ENCODE data around the gene EVI2B.
A peak's percentile ranks its signal among the peaks of the same experiment; 100 is the strongest.
"Not testable (repeated sequence)": the region's sequence is repeated elsewhere in the genome, so short reads cannot be mapped to it uniquely, and the experiment has no call there.

EVI2B gene

DNA sequence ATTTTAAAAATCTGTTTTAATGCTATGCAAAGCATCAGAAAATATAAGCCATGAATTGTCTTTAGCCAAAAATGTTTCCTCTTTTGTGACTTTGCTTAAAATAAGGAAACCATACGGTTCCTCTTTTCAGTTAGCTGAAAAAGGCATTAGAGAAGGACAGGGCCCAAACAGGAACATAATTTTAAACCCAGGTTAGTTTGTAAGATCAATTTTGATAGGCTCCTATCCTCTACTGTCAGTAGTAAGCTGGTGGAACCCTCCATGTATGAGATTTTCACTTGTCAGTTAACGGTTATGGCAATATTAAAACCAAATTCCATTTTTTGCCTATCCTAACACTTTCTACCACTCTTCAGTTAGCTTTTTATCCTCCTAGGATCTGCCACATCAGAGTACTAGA, 4.3 kb downstream of the EVI2B start:
- DNase-seq, result peak; percentile 57

DNA sequence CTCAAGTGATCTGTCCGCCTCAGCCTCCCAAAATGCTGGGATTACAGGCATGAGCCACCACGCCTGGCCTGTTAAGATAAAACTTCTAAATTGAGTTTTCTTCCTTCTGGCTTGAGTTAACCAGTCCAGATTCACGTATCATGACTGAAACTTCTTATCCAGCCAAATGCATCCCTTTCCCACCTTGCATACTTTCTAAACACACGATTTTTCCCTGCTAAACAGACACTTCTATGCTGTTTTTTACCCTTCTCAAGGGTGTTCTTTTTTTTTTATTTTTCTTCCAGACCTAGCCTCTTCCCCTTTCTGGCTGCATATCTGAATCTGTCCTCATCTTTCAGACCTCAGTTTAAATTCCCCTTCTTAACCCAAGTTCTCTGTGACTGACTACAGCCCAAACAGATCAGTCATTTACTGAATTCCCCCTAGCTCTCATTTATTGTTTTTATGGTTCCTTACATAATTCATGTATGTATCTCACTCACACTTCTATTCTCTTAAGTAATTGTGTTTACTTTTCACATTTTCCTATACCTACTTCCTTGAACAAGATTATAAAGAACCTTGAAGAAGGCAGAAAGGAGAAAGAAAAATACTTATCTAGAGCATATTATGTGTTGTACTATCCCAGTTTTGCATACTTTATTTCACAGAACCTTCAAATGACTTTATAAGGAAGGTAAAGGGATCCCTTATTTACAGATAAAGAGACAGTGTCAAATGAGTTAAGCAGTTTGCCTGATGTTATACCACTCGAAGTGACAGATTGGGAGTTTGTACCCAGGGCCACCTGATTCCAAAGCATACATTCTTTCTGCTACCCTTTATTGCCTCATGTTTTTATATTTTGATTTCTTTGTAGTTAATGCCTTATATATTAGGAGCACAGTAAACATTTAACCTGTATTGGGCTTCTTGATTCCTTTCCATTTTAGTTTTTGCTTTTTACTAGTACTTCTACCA, 5.2 kb downstream of the EVI2B start:
- no peak for DNase-seq

DNA sequence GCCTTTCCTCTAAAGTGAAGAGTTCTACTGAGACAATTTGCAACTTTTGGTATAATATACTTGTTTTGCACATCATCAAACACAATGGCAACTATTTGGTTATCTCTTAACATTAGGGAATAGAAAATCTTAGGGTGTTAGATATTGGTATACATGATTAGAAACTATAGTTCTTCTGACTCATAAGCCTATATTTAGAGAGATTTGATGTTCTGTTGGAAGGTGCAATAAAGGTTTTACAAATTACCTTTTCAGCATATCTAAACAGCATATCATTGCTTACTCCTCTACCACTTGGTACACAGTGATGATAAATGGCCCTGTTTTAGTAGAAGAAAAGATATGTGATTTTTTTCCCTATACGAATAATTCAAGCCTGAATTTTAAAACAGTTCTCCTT, 6.2 kb downstream of the EVI2B start:
- no peak for DNase-seq

DNA sequence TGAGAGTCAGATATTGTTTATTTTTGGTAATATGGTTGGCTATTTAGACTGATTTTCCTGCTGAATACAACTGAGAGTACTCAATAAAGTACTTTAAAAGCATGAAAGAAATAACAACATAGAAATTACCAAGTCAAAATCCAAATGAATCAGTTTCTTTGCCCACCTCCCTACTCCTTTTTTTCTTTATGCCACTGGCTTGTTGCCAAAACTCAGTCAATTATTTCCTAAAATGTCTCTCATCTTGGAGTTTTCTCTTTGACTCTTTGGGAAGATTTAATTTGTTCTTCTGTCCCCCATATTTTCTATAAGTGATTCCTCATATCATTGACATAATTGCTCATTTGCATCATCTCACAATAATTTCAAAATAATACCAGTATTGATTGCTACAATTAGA, 14.2 kb downstream of the EVI2B start:
- DNase-seq, result no peak

DNA sequence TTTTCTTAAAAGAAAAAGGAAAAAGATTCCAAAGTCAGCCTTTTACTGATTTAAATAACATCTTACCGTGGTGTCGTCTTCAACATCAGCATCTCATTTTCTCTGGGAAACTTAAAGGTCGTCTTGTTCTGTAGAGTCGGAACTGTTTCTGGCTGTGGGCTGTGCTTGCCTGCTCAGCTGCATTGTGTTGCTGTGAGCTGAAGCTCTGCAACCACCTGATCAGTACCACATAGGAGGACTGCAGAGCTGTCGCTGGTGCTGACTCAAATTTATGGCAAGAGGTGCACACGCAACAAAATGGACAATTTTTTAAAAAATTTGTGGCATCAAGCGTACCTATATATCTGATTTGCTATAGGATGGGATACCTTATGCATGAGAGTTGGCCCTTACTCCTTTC, 16.8 kb downstream of the EVI2B start, which contains the start of gene OMG:
TSS of gene OMG (minus strand) at position 150 of the 400 bp plus-strand sequence. CDS start 908 bp downstream, outside the sequence.
- DNase-seq, result no peak

DNA sequence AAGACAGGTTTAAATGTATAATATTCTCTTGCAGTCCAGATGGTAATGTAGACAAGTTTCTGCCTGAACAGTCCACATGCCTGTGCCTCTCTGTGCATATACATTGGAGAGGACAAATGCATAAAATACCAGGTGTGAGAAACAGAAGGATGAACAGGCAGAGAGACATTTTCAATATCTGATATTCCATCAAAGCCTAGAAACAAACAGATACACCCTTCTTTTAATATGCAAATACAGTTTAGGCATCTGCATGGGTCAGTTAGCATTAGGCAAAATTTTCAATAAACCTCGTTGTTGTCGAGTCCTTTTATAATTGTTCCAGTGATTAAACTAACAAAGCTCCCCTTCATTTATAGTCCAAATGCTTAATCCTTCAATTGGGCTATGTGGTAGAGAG, 17.7 kb downstream of the EVI2B start:
- DNase-seq, result no peak

DNA sequence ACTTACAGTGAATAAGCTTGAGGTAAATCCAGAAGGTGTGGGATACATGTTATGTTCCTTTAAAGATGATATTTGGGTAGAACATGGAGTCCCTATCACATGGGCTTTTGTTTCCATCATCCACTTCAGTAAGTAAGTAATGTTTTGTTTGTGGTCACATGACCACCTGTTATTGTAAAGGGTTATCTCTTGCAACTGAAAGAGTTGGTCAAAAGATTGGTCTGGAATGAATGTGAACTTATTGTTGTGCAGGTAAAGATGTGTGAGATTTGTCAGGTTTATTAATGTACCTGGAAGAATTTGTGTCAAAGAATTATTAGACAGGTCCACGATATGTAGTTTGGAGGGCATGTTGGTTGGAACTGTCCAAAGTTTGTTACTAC, 18.4 kb downstream of the EVI2B start:
- DNase-seq, result no peak

DNA sequence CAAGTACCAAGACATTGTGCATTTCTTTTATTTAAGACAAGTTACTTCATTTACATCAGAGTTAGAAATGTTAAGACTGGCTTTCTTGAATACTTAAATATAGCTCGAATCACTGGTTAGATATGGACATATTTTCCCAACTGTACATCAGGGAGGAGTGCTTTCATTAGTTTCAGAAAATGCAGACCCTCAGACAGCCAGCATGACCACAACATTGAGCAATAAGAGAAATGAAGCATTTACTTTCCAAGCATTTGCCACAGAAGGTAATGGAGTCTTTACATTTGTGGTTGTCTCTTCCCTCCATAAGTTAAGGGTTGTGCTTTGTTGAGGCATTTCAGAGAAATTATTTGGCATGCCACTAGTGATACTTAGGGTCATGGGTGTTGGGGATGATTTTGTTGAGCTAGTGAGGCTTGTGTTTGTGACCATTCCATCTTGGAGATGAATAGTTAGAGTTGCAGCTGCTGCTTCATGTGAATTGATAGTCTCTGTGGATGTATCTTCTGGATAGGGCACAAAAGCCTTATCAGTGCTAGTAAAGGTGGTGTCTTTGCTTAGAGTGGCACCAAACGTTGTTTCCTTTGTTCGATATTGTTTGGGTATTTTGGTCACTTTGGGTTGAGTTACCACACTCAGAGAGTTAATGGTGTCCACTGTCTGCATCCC, 18.9 kb downstream of the EVI2B start:
- DNase-seq, result no peak

DNA sequence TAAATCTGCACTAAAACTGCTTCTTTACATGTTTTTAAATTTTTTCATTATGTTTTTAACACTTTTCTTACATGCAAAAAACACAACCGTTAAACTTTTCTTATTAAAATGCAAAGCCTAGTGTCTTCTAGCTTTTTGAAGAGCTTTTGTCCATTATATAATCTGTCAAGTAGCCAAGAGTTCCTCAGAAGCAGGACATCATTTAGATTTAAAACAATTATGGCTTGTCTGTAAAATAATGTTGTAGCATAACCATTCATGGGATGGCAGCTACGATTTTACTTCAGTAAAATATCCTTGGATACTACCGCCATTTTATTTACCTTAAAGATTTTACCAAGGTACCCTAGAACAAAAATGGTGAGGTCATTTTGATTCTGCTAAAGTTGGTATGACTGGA, 19.6 kb downstream of the EVI2B start:
- DNase-seq, result no peak

DNA sequence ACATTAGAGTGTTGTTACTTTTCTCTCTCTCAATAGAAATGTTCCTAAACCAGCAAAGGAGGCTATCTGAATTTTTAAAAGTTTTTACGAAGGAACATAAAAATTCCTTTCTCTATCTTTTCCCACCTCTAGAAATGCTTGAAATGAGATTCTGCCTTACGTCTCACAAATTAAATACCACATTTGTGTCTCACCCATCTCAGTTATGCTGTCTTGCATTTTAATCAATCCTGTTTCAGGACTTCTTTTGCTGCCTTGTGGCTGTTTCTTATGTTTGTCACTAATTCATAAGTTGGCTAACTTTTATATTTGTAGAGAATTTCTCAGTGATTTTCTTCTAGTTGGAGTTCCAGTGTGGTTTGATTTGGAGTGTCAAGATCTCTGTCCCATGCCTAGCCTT, 20.3 kb downstream of the EVI2B start:
- no peak for DNase-seq

DNA sequence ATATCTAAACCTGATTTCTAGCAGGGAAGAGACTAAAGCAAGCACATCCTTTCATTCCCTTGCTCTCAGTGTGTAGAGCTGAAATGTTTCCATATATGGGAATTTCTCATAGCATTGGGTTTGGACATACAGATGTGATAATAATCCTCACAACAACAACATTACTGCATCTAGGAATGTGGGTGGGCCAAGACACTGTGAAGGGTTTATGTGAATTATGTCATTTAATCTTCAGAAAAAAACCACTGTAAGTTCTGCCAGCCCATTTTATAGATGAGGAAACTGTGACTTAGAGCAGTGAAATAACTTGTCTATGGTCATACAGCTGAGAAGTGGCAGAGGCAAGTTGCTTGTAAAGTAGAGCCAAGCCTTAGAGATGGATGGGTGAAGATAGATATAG, 22.0 kb downstream of the EVI2B start:
- DNase-seq, result no peak

DNA sequence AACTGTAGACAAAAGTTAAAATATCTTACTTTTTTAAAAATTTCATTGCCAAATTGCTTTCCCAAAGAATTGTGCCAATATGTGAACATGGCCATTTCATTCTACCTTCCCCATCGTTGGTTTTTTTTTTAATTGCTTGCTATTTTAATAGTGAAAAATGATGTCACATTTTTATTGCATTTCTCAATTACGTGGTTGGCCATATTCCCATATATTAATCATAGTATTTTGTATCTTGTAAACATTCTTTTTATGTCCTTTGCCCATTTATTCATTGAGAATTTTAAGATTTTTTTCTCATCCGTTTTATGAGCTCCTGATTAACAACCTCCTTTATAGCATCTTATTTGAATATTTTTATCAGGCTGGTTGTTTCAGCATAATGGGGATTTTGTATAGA, 24.1 kb downstream of the EVI2B start:
- no peak for DNase-seq

DNA sequence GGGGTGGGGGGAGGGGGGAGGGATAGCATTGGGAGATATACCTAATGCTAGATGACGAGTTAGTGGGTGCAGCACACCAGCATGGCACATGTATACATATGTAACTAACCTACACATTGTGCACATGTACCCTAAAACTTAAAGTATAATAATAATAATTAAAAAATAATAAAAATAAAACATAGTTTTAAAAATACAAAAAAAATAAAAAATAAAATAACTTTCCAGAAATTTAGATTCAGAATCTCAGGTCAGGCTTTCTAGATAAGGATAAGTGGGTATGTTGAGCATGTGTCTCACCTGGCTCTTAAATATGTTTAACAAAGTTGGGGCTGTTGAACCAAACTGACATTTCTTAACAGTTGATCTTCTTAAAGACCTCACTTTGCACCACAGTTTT, 25.9 kb downstream of the EVI2B start:
- DNase-seq, result not testable (repeated sequence)

DNA sequence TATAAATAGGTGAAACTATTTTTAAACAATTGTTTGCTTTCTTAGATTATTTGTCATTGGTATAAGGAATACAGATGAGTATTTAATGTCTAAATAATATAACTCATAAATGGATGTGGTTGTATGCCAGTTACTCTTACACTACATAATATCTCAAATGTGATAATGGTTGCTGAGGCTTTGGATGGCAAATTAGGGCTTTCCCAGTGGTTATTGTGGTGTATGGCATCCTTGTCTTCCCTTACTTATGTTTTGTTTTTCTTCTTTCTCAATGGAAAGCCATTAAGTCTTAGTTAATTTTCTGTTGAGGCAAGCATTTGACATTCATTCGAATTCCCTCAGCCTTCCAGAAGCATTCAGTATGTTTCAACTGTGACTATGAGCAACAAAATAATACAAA, 27.3 kb downstream of the EVI2B start:
- no peak for DNase-seq

DNA sequence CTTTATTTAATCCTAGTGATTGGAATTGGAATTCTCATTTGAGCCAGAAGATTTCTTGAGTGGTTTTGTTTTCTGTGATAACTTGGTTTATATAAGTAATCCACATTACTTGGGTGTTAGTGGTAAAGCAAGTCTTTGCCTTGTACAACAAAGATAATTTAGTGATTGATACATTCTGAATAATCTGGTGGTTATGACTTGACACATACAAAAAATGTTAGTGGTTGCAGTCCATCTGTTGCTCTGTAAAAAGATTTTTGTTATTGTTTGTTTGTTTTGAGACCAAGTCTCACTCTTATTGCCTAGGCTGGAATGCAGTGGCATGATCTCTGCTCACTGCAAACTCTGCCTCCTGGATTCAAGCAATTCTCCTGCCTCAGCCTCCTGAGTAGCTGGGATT, 30.0 kb downstream of the EVI2B start:
- DNase-seq, result no peak

DNA sequence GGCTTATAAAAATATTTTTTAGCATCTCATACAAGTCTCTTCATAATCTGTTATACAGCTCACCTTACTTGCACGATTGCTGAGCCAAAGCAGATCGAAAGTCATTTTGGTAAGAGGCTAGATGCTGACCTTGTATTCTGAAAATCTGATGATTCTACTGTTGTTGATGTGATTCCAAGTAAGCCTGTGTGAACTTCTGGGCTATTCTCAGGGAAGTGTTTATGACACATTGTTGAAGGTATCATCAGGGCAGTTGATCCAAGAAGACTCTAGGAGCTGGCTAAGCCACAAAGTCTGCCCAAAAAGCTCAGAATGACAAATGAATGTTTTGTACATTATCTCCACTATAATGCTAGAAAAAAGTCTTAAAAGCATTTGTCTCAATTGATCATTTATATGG, 32.8 kb downstream of the EVI2B start:
- no peak for DNase-seq

DNA sequence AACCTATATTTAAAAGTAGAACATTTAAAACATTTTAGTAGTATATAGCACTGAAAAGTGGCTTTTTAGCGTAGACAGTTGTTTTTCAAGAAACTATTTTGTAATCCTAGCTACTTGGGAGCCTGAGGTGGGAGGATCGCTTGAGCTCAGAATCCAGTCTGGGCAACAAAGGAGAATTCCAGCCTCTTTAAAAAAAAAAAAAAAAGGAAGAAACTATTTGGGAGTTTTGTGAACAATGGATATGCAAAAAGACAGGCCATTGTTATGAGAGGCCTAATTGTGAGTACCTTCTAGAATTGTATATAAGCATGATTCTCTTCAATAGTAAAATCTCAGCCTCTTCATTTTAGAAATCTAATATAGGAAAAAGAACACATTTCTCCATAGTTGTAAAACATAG, 34.5 kb downstream of the EVI2B start:
- no peak for DNase-seq

DNA sequence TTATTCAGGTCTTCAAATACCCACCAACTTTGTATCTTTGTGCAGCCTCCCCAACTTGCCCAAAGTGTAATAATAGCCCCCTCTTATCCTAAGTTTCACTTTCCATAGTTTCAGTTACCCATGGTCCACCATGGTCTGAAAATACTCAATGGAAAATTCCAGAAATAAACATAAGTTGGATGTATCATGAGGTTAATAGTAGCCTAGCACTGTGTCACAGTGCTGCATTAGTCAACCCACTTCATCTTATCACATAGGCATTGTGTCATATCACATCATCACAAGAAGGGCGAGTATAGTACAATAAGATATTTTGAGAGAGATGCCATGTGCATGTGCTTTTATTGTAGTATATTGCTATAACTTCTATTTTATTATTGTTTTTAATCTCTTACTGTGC, 38.7 kb downstream of the EVI2B start:
- DNase-seq, result no peak

DNA sequence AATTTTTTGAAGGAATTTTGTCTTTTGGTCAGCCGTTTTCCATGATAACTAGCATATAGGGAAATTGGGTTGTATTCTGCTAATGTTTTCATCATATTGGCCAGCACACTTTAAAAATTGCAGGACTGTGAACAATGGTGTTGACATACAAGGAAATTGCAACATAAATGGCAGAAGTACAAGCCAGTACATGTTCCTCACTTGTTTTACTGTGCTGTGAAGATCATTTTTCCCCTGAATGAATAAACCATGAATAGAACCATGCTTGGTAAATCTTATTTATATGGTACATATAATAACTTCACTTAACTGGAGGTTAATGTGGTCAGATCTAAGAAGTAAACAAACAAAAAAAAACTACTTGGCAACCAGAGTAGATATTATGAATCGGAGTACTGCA, 39.6 kb downstream of the EVI2B start:
- DNase-seq, result no peak

DNA sequence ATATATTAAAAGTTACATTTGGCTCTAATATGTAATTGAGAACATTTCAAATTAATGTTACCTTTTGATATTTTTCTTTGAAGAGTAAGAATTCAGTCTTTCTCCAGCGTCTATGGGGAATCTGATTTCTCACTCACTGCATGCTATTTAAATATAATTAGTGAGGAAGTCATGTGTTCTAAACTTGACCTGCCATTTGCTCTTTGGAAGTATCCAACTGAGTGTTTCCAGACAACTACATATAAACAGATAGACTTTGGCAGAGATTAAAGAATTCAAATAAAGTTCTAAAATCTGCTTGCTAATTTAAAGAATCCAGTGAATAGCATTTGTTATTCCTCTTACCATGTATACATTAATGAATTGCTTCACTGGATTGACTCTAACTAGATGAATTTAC, 40.3 kb downstream of the EVI2B start:
- DNase-seq, result no peak

DNA sequence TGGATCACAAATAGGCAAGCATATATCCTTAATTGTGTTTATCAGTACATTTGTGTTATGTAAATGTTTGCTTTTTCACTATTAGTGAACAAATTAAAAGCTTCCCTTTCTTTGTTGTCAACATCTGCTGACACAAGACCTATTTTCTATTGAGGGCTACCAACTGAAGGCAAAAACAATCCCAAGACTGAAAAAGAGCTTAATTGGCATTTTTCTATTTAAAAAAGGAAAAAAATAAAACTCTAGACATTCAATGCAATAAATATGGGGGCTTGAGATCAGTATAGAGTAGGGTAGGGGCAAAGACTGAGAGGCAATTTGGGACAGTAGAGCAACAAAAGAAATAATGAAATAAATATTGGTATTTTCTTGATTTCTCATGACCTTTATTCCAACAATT, 41.1 kb downstream of the EVI2B start:
- no peak for DNase-seq

DNA sequence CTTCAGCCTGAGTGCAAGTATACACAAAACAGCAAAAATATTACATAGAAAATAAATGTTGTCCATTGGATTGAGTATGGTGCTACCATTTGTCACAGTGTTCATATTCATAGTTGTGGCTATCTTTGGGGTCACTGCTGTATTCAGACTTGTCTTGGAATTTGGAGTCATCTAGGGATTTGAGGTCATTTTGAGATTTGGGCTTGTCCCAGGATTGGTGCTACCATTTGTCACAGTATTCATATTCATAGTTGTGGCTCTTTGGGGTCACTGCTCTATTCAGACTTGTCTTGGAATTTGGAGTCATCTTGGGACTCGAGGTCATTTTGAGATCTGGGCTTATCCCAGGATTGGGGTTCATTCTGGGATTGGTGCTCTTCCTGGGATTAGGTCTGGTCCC, 41.6 kb downstream of the EVI2B start:
- DNase-seq, result no peak

DNA sequence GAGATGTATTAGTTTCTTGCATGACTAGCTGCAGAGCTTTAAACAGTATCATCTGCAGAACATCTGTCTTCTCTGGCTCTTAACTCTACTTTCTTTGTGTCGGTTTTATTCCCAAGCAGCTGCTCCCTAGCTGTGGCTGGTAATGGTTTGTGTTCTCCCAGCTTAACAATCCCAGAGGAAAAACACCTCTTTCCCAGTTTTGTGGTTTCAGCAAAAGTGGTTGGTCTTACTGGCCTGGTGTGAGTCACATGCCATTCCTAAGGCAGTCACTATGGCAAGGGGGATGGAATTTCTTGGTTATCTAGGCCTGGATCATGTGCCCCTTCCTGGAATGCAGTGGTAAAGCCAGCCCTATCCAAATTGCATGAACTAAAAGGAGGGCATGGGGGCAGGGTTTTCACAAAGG, 44.3 kb downstream of the EVI2B start:
- DNase-seq, result no peak

DNA sequence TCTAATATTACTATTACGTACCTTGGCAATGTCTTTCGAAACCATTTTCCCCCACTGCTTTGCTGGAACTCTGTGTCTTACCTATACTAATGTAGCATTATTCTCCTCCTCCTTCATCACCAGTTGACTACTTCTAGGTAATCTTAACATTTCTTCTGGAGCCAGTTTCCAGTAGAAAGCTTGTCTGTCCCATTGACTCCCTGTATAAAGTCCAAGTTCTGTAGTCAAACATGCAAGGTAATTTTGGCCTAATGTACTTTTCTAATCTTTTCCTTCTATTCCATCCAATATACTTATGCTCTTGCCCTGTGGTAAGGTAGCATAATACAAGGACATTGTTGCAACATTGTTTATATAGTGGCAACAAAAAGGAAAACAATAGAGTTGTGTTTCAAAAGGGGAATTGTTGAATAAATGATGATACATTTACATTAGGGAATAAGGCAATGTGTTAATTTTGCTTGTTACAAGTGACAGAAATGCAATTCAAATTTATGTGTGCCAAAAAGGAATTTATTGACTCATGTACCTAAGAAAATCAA, 44.7 kb downstream of the EVI2B start:
- no peak for DNase-seq

All from CD4-positive, alpha-beta T cell treated with Interleukin-10 for 1 hour (primary cell).